GM21515 (cell line): ENCODE data around the gene B3GNT5.
"Not testable (repeated sequence)": the region's sequence is repeated elsewhere in the genome, so short reads cannot be mapped to it uniquely, and the experiment has no call there.

Source experiments
- ATAC-seq: cut with Tn5 transposase; IDR thresholded peaks from one replicate; pipeline ENCODE4 v1.9.1; 2021; ENCODE audit not compliant: unreplicated experiment

Gene B3GNT5

DNA sequence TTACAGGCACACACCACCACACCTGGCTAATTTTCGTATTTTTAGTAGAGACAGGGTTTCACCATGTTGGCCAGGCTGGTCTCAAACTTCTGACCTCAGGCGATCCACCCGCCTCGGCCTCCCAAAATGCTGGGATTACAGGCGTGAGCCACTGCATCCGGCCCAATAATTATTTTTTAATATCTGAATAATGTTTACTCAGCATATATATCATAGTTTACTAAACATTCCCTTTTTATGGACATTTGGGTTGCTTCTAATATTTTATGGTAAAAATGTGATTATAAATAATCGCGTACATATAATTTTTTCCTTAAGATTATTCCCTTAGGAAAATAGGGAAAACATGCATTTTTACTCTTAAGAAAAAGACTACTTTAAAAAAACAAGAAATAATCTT lies 22.8 kb upstream of the B3GNT5 start:
- not testable (repeated sequence) for ATAC-seq

DNA sequence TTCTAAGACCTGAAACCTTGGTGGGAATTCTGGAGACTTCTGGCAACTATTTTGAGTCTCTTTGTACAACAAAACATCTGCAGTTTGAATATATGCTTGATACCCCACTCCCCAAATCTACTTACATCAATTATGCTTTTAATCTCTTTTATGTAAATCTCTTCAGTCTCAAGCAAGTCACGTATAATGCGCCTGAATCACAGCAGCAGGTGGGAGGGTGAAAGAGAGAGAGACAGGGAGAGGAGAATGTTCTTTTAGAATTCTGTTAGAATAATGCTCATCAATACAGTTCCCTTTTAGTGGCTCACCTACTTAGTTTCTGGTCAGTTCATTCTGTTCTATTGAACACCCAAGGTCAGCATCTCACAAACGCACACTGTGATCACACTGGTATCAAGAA lies 22.2 kb upstream of the B3GNT5 start:
- ATAC-seq = no peak

DNA sequence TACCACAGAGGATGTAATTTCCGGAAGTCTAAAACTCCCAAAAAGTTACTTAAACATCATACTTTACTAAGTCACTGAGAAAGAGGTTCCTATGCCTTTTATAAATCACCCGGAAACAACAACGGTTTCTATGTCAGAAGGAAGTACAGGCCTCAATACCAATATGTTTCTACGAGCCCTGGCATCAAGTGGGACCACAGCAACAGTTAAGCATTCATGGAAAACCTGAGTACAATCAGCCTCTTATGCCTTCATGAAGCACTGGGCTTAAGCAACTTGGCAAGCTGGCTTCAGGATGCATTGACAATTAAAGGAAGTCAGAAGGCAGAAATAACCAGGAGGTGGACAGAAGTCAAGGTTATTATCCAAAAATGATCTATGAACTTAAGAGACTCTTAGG lies 19.1 kb upstream of the B3GNT5 start:
- ATAC-seq = no peak

DNA sequence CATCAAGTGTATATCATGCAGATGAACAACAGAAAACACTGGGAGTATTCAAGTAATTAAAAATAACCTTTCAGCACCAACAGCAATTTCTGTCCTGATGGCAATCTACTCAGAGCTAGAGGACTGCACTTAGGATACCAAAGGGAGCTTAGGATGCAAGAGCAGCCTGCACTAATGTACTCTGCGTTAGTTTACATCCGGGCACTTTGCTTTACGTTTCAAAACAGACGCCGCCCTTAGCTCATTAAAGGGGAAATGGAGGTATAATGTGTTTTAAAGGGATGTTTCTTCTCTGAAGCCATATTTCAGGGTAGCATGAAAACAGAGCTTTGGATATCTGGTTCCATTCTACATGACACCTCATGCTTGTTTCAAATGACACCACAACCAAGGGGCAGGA lies 14.0 kb upstream of the B3GNT5 start:
- ATAC-seq = no peak

DNA sequence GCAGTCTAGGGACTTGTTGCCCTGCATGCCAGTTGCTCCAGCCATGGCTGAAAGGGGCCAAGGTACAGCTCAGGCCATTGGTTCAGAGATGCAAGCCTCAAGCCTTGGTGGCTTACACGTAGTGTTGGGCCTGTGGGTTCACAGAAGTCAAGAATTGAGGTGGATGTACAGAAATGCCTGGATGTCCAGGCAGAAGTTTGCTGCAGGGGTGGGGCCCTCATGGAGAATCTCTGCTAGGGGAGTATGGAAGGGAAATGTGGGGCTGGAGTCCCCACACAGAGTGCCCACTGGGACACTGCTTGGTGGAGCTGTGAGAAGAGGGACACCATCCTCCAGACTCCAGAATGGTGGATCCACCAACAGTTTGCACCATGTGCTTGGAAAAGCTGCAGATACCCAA lies 10.6 kb upstream of the B3GNT5 start:
- ATAC-seq = no peak

DNA sequence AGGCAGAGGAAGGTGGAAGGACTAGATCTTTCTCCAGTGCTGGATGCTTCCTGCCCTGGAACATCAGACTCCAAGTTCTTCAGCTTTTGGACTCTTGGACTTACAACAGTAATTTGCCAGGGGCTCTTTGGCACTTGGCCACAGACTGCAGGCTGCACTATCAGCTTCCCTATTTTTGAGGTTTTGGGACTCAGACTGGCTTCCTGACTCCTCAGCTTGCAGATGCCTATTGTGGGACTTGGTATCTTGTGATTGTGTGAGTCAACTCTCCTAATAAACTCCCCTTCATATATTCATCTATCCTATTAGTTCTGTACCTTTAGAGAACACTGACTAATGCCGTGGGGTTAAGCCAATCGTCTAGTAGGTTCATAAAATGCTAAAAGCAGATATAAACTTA lies 8.8 kb upstream of the B3GNT5 start:
- no peak for ATAC-seq

DNA sequence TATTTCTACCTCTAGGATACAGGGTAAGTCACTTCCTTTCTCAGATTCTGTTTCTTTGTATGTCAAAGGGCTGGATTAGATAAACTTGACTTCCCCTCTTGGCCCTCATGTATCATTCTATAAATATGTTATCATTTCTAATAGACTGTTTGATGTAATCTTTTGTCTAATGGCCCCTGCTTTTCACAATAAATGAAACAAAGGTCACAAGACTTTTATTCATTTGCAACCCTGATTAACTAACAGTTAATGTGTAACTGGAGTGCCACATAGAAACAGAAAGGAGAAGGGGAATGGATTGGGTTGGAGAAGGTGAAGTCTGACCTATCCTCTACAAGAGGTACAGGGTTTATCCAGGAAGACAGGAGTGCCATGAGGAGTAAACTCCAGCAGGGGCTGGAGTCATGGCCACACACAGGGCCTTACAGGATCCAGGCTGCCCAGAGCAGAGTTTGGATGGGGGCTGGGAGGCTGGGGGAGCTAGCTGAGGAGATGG lies 8.0 kb upstream of the B3GNT5 start:
- no peak for ATAC-seq

DNA sequence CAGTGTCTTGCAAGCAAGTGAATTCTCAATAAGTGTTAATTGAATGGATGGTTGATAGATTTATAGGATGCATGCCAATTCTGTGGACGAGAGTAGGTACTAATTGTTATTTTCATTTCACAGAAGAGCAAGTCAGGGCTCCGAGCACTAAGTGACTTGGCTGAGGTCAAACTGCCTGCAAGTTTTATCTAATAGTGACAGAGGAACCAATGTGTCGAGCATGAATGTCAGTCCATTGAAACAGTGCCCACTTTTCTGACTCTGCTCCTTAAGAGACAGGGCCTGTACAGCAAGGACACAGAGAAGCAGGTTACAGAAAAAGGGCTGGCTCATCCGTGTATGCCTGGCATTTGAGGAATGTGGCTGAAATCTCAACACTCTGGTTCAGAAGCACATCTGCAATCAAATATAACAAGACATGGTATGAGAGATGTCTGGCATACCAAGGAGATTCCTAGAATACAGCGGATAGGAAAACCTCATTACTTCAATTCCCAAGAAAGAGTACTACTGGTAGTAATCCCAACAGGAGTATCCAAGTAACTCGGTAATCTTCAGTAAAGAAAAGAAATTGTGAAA lies 6.0 kb upstream of the B3GNT5 start:
- no peak for ATAC-seq

DNA sequence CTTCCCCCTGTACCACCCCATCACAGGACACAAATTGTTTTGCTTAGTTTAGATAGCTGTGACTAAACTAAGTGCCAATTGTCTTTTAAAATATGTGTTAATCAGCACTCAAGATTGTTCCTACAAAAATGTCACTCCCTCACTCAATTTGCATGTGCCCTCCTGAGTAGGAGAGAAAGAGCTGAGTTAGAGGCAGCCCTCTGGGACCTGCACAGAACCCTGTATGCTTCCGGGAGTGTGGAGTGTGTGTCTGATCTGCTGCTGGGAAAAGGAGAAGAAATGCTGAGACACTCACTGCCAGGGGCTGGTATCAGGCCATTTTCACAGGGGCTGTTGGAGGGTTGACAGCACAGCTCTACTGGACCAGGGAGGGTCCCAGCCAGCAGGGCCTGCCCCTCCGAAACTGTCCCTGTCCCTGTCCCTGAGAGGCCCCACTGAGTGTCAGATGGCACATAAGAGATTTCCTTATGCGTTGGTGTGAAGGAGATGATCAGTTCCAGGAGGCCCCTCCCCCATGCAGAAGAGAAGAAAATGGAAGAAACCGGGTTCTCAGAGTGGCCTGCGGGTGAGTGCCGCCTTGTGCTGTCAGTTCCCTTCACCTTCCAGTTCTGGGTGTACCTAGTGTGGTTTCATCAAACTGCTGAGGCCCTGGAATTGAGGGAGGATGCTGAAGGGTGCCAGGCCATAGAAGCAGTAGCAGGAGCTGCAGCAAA lies 3.9 kb upstream of the B3GNT5 start:
- no peak for ATAC-seq

DNA sequence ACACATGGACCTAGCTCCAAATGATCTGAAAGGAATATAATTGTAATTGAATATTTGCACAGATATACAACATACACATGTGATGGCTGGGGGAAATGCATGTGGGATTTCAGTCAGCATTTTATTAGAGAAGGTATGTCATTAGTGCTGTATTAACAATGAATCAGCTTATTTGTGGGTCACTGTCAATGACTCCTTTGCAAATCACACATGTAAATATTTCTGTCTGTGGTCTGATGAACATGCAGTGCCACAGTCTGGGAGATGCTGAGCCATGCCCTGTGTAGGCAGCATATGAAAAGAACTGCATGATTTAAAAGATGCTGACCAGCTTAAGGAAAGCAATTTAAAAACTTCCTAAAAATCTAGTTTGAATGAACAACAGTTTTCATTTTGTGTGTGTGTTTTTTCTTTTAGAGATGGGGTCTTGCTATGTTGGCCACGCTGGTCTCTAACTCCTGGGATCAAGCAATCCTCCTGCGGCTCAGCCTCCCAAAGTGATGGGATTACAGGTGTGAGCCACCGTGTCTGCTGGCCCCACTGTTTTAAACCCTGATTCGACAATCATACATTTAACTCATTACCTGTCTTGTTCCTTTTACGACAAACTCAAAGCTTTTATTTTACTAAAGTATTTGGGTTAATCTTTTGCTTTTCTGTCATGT lies 803 bp upstream of the B3GNT5 start:
- no peak for ATAC-seq

DNA sequence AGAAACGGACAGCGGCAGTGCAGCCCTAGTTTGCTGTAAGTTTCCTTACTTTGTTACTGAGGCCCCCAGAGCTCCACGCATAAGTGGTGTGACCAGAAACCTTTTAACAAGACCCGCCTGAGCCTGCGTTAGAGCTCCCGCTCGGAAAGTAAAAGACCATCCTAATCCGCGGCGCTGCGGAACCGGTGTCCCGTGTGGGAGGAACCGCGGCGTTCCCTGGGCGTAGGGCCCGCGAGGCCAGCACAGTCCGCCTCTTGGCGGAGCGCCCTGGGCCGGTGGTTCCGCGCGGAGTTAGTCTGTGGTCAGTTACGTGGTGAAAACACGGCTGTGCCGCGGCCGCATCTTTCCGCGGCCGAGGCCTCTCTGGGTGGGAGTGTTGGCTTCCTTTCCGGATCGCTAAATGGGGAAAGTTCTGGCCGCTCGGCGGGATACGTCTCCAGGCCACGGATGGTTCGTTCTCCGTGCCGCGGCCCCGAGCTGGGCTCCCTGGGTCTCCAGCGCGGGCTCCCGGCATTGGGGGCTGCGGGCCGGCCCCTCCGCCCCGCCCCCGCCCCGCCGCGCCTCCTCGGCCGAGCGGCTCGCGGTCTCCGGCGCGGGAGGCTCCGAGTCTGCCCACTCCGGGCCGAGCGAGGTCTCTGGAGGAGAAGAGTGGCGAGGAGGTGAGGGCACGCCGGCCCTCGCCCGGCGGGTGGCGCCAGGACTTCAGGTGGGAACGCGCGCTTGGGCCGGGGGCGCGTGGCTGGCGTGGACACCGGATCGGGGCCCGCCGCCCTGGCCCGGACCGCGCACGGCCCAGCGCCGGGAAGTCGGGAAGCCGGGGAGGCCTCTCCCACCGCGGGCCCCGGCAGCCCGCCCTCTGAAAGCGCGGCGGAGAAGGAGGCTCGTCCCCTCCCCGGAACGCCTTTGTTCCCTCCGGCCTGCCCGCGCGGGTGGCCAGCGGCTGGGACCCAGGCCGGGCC lies 754 bp downstream of the B3GNT5 start:
- no peak for ATAC-seq

DNA sequence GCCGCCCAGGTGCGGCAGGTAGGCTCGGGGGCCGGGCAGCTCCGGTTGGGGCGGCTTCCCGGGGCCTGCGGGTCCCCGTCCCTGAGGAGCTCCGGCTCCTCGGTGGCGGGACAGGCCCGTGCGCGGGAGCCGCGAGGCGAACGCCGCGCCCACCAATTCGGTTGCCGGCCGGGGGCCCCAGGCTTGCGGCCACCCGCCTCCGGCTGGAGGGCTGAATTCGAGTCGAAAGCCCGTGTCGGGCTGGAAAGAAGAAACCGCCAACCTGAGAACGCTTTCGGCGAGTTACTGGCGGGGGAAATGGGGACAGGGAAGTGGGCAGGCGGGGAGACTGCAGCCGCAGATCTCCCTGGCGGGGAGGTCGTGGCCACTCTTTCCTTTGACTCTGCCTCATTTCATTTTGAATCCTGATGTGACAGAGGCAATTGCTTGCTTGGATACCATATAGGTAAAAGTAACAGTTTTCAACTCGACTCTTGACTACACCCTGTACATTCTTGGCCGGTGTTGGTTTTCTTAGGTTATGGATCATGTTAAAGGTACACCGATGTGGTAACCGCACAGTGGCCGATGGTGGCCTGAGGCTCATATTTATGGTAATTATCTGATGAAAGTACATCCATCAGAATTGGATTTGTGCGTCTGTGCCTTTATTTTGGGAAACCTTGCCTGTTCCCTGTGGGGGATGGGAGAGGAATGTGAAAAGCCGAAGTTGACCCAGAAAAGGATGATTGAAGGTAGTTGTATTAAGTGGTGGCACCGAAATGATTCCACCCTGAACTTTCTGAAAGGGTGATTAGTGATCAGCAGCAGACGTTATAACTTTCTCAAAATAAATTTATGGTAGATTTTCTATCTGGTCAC lies 1.7 kb downstream of the B3GNT5 start:
- ATAC-seq = no peak

DNA sequence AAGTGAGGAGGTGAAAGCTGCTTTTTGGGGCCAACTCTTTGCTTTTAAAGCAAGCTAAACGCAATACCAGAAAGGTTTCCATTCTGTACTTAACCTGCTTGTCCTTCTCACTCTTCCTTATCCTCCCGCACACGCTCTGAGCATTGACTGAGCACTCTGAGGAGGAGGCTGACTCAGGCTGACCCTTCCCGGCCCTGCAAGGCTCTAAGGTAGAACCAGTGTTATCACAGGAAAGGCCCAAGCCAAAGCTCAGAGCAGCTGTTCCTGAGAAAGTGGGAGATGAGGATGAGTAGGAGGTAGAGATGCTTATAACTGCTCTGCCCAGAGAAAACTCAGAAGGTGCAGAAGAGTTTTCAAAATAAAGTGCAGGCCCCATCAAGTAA lies 2.3 kb downstream of the B3GNT5 start:
- ATAC-seq = no peak

DNA sequence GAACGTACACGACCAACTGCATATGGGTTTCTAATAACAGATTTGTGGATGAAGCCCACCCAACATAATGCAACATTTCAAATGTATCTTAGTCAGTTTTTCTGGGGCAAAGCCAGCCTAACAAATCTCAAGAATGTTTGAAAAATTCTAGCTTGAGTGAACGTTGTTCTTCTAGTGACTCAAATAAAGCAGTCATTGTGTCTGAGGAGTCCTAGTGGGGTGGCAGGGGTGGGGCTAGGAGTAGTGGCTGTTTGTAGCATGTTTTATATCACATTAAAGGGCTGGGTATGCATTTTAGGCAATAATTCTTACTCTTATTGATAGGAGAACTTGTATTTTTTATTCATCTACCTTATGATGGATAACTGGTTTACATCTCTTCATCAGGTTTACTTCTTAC lies 6.0 kb downstream of the B3GNT5 start:
- ATAC-seq = no peak

DNA sequence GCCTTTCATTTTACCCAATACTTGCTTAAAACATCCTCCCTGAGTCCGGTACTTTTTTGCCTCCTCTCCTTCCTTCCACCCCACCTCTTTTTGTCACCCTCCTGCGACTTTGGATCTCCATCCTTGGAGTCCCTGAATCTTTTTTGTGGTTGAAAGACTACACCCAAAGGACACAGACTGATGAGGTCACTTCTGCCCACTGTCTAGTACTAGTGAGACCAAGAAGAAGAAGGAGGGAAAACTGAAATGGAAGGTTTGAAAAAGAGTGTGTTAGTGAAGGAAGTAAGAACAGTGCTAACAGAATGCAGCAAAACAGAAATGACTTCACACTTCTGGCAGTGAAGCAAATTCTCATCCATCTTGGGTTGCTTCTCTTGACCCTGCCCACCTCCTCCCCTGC lies 6.6 kb downstream of the B3GNT5 start:
- ATAC-seq = no peak

DNA sequence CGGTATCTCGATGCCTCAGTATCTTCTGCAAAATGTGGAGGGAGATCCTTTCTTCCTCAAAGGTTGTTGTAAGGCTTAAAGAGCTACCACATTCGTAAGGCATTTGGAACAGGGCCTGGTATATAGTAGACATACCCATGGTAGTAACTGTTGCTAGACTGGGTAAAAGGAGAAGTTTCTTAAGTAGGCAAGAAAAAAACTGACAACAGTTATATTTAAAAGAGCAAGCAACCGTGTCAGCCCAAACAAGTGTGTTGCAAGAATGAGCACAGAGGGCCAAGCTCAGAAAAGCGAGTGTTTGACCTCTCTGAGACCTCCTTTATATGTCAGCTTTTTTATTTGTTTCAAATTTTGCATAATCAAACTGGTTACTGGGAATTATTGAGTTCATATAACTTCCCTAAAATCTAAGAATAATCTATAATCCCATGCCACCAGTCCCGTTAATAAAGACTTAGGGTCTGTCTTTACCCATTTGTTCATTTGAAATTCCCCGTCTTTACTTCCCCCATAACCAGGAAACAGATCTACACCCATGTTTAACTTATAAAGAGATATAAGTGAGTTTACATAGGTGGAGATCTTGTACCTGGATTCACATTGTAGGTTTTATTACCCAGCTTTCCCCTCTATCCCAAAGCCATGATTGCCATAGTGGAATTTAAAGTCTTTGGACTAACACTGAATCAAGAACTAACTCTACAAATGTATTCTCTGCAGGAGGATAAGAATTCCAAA lies 7.3 kb downstream of the B3GNT5 start:
- ATAC-seq = no peak

DNA sequence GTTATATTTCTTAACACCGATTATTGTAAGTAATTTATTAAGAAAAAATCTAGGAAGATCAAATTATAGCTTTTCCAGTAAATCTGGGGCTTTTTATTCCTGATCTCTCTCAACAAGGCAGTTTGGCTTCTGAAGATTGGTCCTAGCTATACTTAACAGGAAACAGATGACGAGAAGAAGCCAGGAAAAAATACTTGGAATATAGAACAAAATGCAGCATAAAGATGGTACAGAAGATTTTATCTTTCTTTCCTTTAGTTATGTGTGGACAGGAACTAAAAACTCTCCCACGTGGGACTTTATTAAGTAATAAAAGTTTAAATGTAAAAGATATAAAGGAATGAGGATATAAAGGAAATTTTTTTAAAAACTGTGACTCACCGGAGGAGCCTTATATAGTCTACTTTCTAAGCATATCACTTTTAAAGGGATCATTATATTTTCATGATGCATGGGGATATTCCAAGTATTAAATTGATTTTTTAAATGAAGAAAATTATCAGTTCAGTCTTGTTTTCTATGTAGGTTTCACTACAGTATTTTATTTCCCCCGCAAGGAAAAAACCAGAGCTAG lies 8.2 kb downstream of the B3GNT5 start:
- no peak for ATAC-seq

DNA sequence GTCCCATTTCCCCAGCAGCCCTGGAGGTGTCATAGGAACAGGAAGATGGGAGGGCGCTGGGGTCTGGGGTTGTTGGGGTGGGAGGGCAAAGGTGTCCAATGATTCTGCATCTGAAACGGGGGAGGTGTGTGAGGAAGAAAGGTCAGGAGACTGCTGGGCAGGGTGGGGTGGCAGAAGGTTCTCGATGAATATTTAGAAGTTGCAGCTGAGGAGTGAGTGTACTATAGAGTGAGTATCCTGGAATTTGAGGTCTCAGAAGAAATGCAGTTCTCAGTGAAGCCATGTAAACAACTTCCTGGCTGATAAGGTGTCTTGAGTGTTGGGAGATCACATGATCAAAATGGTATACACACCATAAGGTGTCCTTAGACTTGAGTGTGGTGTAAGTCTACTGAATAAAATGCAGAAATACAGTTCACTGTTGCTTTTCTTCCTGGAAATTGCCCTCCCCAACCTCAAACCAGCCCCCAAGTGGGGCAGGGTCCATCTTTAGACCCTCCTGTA lies 9.9 kb downstream of the B3GNT5 start:
- no peak for ATAC-seq

DNA sequence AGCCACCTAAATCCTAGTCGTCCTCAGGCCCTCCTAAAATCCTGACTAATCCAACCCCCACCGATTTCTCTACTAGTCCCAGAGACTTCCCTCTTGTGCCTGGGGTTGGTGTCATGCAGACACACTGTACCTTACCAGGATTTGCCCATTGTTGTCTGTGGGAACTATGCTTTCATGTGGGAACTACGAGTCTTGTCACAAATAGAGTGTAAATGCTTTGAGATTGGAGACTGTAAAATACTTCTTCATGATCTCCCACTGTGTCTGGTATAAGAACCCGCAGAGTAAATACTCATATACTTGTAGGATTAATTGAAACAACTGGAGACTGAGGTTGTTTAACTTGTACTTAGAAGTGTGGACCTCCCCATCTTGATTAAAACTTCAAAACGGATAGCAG lies 11.2 kb downstream of the B3GNT5 start:
- ATAC-seq = no peak
